Measurements from ENCODE around the gene SIN3A.

The SIN3A gene

GRCh38 chr15:75329571-75329970, 121.9 kb downstream of the SIN3A start:
- no peak for DNase-seq

- DNase-seq: no peak
Measured at GRCh38 chr15:75328493-75329314, 122.8 kb downstream of the SIN3A start.

- DNase-seq: no peak
Measured at GRCh38 chr15:75327491-75327890, 124.0 kb downstream of the SIN3A start.

- no peak for DNase-seq
Measured at GRCh38 chr15:75327005-75327404, 124.5 kb downstream of the SIN3A start.

- DNase-seq: no peak
Measured at GRCh38 chr15:75325922-75326321, 125.6 kb downstream of the SIN3A start.

- DNase-seq: no peak
Measured at GRCh38 chr15:75321711-75322110, 129.8 kb downstream of the SIN3A start.
